ENCODE data around the gene HUNK. TPM values are rescaled to one million over a fixed set of nuclear protein-coding genes. Genes with fewer than 3 reads are reported as not detected.

The HUNK gene
- total and polyA plus RNA-seq, 2 experiments from 2014 or later, result 0.30 to 2.5 TPM

DNA sequence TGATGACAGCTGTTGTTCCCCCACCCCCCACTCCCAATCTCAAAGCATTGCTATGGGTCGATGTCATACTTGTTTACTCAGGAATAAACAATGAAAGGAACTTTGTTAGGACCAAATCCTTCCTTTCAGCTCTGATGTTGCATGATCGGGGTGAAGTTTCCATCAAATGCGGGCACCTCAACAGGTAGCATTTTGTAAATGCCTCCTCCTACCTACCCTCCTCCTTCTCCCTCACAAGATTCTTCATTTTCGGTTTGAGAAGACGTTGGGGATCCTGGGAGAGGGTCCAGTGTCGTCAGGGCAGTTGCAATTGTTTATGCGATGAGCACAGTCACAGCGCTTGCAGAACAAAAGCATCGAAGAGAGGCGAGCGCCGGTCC, 758 bp upstream of the HUNK start:
- H3K9ac ChIP-seq, result peak overlapping the region; percentile 55; the same call in 1 of the 2 replicates
- peak overlapping the region; percentile 83 for H3K4me2 ChIP-seq (ENCODE audit: unreplicated experiment)

DNA sequence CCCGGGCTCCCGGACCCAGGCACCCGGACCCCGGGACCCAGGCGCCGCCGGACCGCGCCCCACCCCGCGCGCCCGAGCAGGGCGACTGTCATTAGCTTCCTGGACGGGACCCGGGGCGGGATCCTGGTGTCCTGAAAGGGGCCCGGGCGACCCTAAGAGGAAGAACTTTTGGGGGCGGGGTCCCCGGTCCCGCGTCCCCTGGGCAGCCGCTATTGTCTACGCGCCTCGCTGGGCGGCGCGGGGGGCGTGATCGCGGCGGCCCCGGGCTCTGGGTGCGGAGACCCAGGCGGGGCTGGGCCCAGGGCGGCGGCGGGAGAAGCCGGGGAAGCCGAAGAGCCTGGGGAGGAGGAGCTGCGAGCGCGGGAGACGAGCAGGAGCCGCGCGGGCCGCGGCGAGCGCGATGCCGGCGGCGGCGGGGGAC, 465 bp downstream of the HUNK start:
- WGBS, 2 experiments (ENCODE audit: low coverage in 1 of 2, low lambda C conversion rate in 2 of 2, missing lambda C conversion rate in 2 of 2), result 1 to 3% methylated on average over 14 to 41 of the region's 58 CpGs
- H3K36me3 ChIP-seq (ENCODE audit: low read depth), result no peaks in the 10 kb centered on the region
- H3K9me3 ChIP-seq (ENCODE audit: low read depth), result no peaks in the 10 kb centered on the region
- DNase-seq, result no peak
- H3K27ac ChIP-seq, result no peak overlapping the region
- H3K9ac ChIP-seq, result peak overlapping the region; percentile 55
- H3K4me1 ChIP-seq (ENCODE audit: insufficient read depth), result peaks cover 8% of the 10 kb centered on the region; the same call in 1 of the 2 replicates
- no peaks in the 10 kb centered on the region for H3K9me2 ChIP-seq (ENCODE audit: insufficient read depth)
- peak overlapping the region; percentile 88 for H2AFZ ChIP-seq
- TF ChIP-seq EZH2phosphoT487 (IDR thresholded peaks at IDR 0.05; ENCODE audit: insufficient read depth, low read depth) (no peak), EZH2 (IDR thresholded peaks at IDR 0.05; ENCODE audit: insufficient read depth, poor library complexity, severe bottlenecking) (no peak)
- no peaks in the 10 kb centered on the region for H4K20me1 ChIP-seq (ENCODE audit: insufficient read depth)
- peaks cover 12% of the 10 kb centered on the region for H3K27me3 ChIP-seq (replicated peaks; ENCODE audit: insufficient read depth)
- H3F3A ChIP-seq (ENCODE audit: insufficient read depth), result no peaks in the 10 kb centered on the region
- H3K4me3 ChIP-seq, result peak overlapping the region; percentile 80
- peak overlapping the region; percentile 83 for H3K4me2 ChIP-seq (ENCODE audit: unreplicated experiment)
- no peaks in the 10 kb centered on the region for H3K79me2 ChIP-seq (ENCODE audit: insufficient read depth)
- in situ Hi-C loops (cut with MboI), result no loop called here

More for the DNA sequence above, 758 bp upstream of the HUNK start:
- Histone ChIP-seq H3K36me3 (ENCODE audit: low read depth) (no peaks in the 10 kb centered on the region), H3K27ac (no peak overlapping the region), H3F3A (ENCODE audit: insufficient read depth) (no peaks in the 10 kb centered on the region), H3K4me1 (ENCODE audit: insufficient read depth) (peaks cover 8% of the 10 kb centered on the region; the same call in 1 of the 2 replicates), H3K27me3 (replicated peaks; ENCODE audit: insufficient read depth) (peaks cover 12% of the 10 kb centered on the region), H3K79me2 (ENCODE audit: insufficient read depth) (no peaks in the 10 kb centered on the region), H3K9me3 (ENCODE audit: low read depth) (no peaks in the 10 kb centered on the region), H4K20me1 (ENCODE audit: insufficient read depth) (no peaks in the 10 kb centered on the region), H3K4me3 (peak overlapping the region; percentile 80), H2AFZ (peak overlapping the region; percentile 88), H3K9me2 (ENCODE audit: insufficient read depth) (no peaks in the 10 kb centered on the region)
- TF ChIP-seq EZH2 (IDR thresholded peaks at IDR 0.05; ENCODE audit: insufficient read depth, poor library complexity, severe bottlenecking), result no peak
- TF ChIP-seq EZH2phosphoT487 (IDR thresholded peaks at IDR 0.05; ENCODE audit: insufficient read depth, low read depth), result no peak
- no peak for DNase-seq
- in situ Hi-C loops (cut with MboI), result no loop called here
- WGBS, 2 experiments (ENCODE audit: low coverage in 1 of 2, low lambda C conversion rate in 2 of 2, missing lambda C conversion rate in 2 of 2), result 8% methylated on average over 12 of the region's 12 CpGs

DNA sequence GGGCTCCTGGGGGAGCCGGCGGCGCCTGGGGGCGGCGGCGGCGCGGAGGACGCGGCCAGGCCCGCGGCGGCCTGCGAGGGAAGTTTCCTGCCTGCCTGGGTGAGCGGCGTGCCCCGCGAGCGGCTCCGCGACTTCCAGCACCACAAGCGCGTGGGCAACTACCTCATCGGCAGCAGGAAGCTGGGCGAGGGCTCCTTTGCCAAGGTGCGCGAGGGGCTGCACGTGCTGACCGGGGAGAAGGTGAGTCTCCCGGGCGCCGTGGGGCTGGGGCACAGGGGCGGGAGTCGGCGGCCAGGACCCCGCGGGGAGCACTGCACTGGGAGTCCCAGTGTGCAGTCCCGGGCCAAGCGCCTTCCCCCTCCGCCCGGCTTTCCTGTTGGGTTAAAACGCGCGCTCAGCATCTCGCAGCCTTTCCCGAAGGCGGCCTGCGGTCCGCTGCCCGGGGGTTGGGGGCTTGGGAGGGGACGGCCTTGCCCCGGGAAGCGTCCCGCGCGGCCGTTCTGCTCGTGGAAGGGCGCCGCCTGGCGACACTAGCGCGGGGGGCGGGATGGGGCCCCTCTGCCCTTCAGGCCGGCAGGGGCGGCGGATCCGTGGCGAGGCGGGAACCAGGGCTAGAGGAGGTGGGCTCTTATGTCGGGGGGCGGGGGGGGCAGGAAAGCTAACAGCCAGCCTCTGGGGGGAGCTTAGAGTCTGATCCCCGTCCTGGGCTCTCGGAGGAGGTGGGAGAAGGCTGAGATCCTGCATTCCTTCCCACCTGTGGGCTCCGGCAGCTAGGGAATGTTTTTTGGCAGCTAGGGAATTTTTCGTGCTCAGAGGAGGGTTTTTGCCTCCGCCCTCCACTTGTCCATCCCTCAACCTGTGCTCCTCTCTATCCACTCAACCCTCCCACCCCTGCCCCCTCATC, 1.1 kb downstream of the HUNK start:
- Histone ChIP-seq H3K4me2 (ENCODE audit: unreplicated experiment) (peak overlapping the region; percentile 83), H3K36me3 (ENCODE audit: low read depth) (no peaks in the 10 kb centered on the region), H3F3A (ENCODE audit: insufficient read depth) (no peaks in the 10 kb centered on the region), H3K4me1 (ENCODE audit: insufficient read depth) (peaks cover 8% of the 10 kb centered on the region; the same call in 1 of the 2 replicates), H3K9ac (peak overlapping the region; percentile 55), H4K20me1 (ENCODE audit: insufficient read depth) (no peaks in the 10 kb centered on the region), H3K4me3 (peak overlapping the region; percentile 80), H3K9me3 (ENCODE audit: low read depth) (no peaks in the 10 kb centered on the region), H3K79me2 (ENCODE audit: insufficient read depth) (no peaks in the 10 kb centered on the region), H3K27me3 (replicated peaks; ENCODE audit: insufficient read depth) (peaks cover 12% of the 10 kb centered on the region), H3K27ac (no peak overlapping the region), H2AFZ (peak overlapping the region; percentile 88), H3K9me2 (ENCODE audit: insufficient read depth) (no peaks in the 10 kb centered on the region)
- in situ Hi-C loops (cut with MboI), result no loop called here
- TF ChIP-seq EZH2 (IDR thresholded peaks at IDR 0.05; ENCODE audit: insufficient read depth, poor library complexity, severe bottlenecking), result no peak
- 1% methylated on average over 12 to 50 of the region's 77 CpGs for WGBS, 2 experiments (ENCODE audit: low coverage in 1 of 2, low lambda C conversion rate in 2 of 2, missing lambda C conversion rate in 2 of 2)
- DNase-seq, result peak; percentile 67

DNA sequence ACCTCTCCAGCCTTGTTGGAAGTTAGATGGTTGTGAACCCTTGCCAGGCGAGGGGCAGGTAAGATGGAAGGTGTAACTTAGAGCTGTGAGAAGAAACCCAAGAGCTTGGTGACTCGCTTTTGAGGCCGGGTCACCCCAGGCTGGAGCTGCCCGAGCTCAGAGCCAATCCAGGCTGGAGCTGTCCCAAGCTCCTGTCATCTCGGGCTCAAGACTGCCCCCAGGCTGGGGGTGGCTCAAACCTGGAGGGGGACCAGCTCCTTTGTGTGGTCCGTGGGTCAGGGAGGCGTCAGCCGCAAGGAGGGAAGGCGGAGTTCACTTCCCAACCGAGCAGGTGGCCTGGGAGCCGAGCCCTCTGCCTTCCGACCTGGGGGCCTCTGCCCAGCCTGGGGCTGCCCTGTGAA, 2.0 kb downstream of the HUNK start:
- Histone ChIP-seq H3K4me3 (peak overlapping the region; percentile 43), H2AFZ (no peak overlapping the region), H3K36me3 (ENCODE audit: low read depth) (no peaks in the 10 kb centered on the region), H3K9me2 (ENCODE audit: insufficient read depth) (no peaks in the 10 kb centered on the region), H3K27ac (no peak overlapping the region), H3K9ac (no peak overlapping the region), H3K9me3 (ENCODE audit: low read depth) (no peaks in the 10 kb centered on the region), H3K4me2 (ENCODE audit: unreplicated experiment) (peak overlapping the region; percentile 57), H4K20me1 (ENCODE audit: insufficient read depth) (no peaks in the 10 kb centered on the region), H3F3A (ENCODE audit: insufficient read depth) (no peaks in the 10 kb centered on the region), H3K4me1 (ENCODE audit: insufficient read depth) (peaks cover 8% of the 10 kb centered on the region; the same call in 1 of the 2 replicates), H3K27me3 (replicated peaks; ENCODE audit: insufficient read depth) (peaks cover 5% of the 10 kb centered on the region), H3K79me2 (ENCODE audit: insufficient read depth) (no peaks in the 10 kb centered on the region)
- DNase-seq, result peak; percentile 27
- TF ChIP-seq EZH2 (IDR thresholded peaks at IDR 0.05; ENCODE audit: insufficient read depth, poor library complexity, severe bottlenecking) (no peak), EZH2phosphoT487 (IDR thresholded peaks at IDR 0.05; ENCODE audit: insufficient read depth, low read depth) (no peak)
- 10 to 13% methylated on average over 12 of the region's 12 CpGs for WGBS, 2 experiments (ENCODE audit: low coverage in 1 of 2, low lambda C conversion rate in 2 of 2, missing lambda C conversion rate in 2 of 2)
- in situ Hi-C loops (cut with MboI), result no loop called here
